ENCODE data around the gene LARP1B. TPM values are rescaled to one million over a fixed set of nuclear protein-coding genes. Genes with fewer than 3 reads are reported as not detected.
A peak's percentile ranks its signal among the peaks of the same experiment; 100 is the strongest.

The LARP1B gene
- total and polyA plus RNA-seq, 9 of the 15 experiments (the other 6 are each of a cell fraction or from before 2014, with no cell fraction given): 19.2 to 59.7 (median 37.9) TPM

DNA sequence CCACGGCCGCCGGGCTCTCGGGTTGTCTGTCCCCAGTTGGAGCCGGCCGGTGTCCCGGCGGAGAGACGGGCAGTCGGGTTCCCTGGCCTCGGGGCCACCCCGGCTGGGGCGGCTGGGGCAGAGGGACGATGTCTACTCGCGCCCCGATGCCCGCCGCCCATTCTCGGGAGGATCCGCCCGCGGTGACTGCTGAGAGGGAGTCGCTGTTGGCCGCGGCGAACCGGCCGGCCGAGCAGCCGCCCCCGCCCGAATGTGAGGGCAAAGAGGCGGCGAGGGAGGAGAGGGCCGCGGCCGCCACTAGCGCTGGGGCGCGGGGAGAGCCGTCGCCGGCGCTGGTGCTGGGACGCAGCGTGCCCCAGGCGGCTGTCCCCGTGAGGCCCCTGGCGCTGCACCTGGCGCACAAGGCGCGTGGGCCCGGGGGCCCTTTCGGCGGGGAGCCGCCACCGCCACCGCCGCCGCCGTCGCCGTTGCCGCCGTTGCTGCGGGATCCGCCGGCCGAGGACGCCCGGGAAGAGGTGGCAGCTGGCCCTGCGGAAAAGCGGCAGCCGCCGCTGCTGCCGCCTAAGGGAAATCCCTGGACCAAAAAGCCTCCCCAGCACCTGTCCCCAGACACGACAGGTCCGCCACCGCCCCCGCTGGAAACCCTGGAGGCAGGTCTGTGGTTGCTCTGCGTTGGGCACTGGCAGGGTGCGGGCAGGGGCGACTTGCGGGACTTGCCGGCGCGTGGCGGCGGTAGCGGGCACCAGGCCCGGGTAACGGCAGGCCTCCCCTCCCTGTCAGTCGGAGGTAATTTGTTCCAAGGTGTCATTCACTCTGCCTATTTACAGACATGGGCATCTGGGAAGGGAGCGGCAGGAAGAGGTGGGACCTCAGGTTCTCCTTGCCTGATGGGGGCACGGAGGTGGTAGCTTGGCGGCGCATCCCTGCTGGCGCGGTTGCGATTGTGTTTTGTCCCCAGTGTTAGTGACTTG is 739 bp downstream of the LARP1B start (continued):
- TF ChIP-seq, protein P1, sequence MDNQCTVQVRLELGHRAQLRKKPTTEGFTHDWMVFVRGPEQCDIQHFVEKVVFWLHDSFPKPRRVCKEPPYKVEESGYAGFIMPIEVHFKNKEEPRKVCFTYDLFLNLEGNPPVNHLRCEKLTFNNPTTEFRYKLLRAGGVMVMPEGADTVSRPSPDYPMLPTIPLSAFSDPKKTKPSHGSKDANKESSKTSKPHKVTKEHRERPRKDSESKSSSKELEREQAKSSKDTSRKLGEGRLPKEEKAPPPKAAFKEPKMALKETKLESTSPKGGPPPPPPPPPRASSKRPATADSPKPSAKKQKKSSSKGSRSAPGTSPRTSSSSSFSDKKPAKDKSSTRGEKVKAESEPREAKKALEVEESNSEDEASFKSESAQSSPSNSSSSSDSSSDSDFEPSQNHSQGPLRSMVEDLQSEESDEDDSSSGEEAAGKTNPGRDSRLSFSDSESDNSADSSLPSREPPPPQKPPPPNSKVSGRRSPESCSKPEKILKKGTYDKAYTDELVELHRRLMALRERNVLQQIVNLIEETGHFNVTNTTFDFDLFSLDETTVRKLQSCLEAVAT (IDR thresholded peaks at IDR 0.05): 0 out of 4 replicates have a peak, but pooled peaks of 1 of the 2 experiments have one; percentile 43
- TF ChIP-seq, protein P2, sequence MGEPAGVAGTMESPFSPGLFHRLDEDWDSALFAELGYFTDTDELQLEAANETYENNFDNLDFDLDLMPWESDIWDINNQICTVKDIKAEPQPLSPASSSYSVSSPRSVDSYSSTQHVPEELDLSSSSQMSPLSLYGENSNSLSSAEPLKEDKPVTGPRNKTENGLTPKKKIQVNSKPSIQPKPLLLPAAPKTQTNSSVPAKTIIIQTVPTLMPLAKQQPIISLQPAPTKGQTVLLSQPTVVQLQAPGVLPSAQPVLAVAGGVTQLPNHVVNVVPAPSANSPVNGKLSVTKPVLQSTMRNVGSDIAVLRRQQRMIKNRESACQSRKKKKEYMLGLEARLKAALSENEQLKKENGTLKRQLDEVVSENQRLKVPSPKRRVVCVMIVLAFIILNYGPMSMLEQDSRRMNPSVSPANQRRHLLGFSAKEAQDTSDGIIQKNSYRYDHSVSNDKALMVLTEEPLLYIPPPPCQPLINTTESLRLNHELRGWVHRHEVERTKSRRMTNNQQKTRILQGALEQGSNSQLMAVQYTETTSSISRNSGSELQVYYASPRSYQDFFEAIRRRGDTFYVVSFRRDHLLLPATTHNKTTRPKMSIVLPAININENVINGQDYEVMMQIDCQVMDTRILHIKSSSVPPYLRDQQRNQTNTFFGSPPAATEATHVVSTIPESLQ (CRISPR knock-in tag; IDR thresholded peaks at IDR 0.05): no peak
- no peak for TF ChIP-seq RFX1 (IDR thresholded peaks at IDR 0.05)
- no peak for TF ChIP-seq ZNF24 (IDR thresholded peaks at IDR 0.05)
- no peak for TF ChIP-seq RAD51 (IDR thresholded peaks at IDR 0.05; ENCODE audit: borderline replicate concordance, low read depth)
- TF ChIP-seq, protein P3, sequence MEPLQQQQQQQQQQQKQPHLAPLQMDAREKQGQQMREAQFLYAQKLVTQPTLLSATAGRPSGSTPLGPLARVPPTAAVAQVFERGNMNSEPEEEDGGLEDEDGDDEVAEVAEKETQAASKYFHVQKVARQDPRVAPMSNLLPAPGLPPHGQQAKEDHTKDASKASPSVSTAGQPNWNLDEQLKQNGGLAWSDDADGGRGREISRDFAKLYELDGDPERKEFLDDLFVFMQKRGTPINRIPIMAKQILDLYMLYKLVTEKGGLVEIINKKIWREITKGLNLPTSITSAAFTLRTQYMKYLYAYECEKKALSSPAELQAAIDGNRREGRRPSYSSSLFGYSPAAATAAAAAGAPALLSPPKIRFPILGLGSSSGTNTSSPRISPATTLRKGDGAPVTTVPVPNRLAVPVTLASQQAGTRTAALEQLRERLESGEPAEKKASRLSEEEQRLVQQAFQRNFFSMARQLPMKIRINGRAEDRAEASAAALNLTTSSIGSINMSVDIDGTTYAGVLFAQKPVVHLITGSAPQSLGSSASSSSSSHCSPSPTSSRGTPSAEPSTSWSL (CRISPR knock-in tag; IDR thresholded peaks at IDR 0.05; ENCODE audit: borderline replicate concordance): no peak
- TF ChIP-seq, protein P4, sequence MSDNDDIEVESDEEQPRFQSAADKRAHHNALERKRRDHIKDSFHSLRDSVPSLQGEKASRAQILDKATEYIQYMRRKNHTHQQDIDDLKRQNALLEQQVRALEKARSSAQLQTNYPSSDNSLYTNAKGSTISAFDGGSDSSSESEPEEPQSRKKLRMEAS (CRISPR knock-in tag; IDR thresholded peaks at IDR 0.05): peak; percentile 53
- no peak for TF ChIP-seq GABPB1 (CRISPR knock-in tag; IDR thresholded peaks at IDR 0.05)
- no peak for TF ChIP-seq RB1 (IDR thresholded peaks at IDR 0.05; ENCODE audit: low read depth)
- no peak for TF ChIP-seq SMARCB1 (IDR thresholded peaks at IDR 0.05; ENCODE audit: insufficient read length, low read depth)
- peak in 1 of 2 experiments; percentile 26; a peak in 2 of 4 replicates for TF ChIP-seq NONO (IDR thresholded peaks at IDR 0.05; ENCODE audit: low read depth in 2 of 2, low read length in 1 of 2)
- no peak for TF ChIP-seq ZZZ3 (IDR thresholded peaks at IDR 0.05)
- no peak for TF ChIP-seq KDM5B (IDR thresholded peaks at IDR 0.05; ENCODE audit: insufficient replicate concordance, low read depth, low read length)
- TF ChIP-seq CCAR2 (IDR thresholded peaks at IDR 0.05; ENCODE audit: low read depth, low read length): no peak
- peak; percentile 45; the same call in 1 of the 2 replicates for TF ChIP-seq GATAD2A (IDR thresholded peaks at IDR 0.05)
- TF ChIP-seq HLTF (IDR thresholded peaks at IDR 0.05): no peak
- TF ChIP-seq L3MBTL2 (IDR thresholded peaks at IDR 0.05): peak; percentile 9; the same call in 1 of the 2 replicates
- no peak for TF ChIP-seq ZBED1 (IDR thresholded peaks at IDR 0.05)
- TF ChIP-seq SMAD2 (IDR thresholded peaks at IDR 0.05; ENCODE audit: low read depth, low read length): no peak
- no peak for TF ChIP-seq KLF6 (CRISPR knock-in tag; IDR thresholded peaks at IDR 0.05; ENCODE audit: borderline replicate concordance)
- 0 out of 2 replicates have a peak, but pooled peaks have one; percentile 79 for TF ChIP-seq MED1 (CRISPR knock-in tag; IDR thresholded peaks at IDR 0.05; ENCODE audit: borderline replicate concordance)
- TF ChIP-seq RBFOX2 (IDR thresholded peaks at IDR 0.05; ENCODE audit: low read depth, low read length): peak; percentile 7; the same call in 1 of the 2 replicates
